GM21723 (cell line): ENCODE measurements around the gene MLANA.

Experiments used
- ATAC-seq: cut with Tn5 transposase; IDR thresholded peaks from one replicate; pipeline ENCODE4 v1.9.1; 2021; ENCODE audit warnings: mild to moderate bottlenecking, moderate library complexity; ENCODE audit not compliant: unreplicated experiment

The MLANA gene

GRCh38 chr9:5890641-5891040, at the start of gene MLANA:
MLANA (plus strand) TSS chr9:5890889; CDS start chr9:5892475, 1,586 bp downstream.
- no peak for ATAC-seq

GRCh38 chr9:5841771-5842573, 48.7 kb upstream of the MLANA start:
- no peak for ATAC-seq

- ATAC-seq = no peak
Observed at GRCh38 chr9:5842929-5843793, 47.5 kb upstream of the MLANA start.

GRCh38 chr9:5843794-5844471, 46.8 kb upstream of the MLANA start:
- no peak for ATAC-seq

- ATAC-seq = no peak
Observed at GRCh38 chr9:5845157-5845531, 45.5 kb upstream of the MLANA start.

- ATAC-seq = no peak
Observed at GRCh38 chr9:5846096-5846495, 44.6 kb upstream of the MLANA start.

GRCh38 chr9:5846501-5846921, 44.2 kb upstream of the MLANA start:
- no peak for ATAC-seq

GRCh38 chr9:5848372-5848882, 42.3 kb upstream of the MLANA start:
- ATAC-seq = no peak

GRCh38 chr9:5850724-5851122, 40.0 kb upstream of the MLANA start:
- no peak for ATAC-seq

GRCh38 chr9:5851445-5851844, 39.2 kb upstream of the MLANA start:
- peak; percentile 95 for ATAC-seq

- no peak for ATAC-seq
Observed at GRCh38 chr9:5852987-5853386, 37.7 kb upstream of the MLANA start.

- no peak for ATAC-seq
Observed at GRCh38 chr9:5853617-5854016, 37.1 kb upstream of the MLANA start.

GRCh38 chr9:5854063-5854790, 36.5 kb upstream of the MLANA start:
- ATAC-seq = no peak

GRCh38 chr9:5857928-5858327, 32.8 kb upstream of the MLANA start:
- no peak for ATAC-seq

GRCh38 chr9:5858833-5859232, 31.9 kb upstream of the MLANA start:
- no peak for ATAC-seq

- ATAC-seq = no peak
Observed at GRCh38 chr9:5863092-5863746, 27.5 kb upstream of the MLANA start.

- ATAC-seq = no peak
Observed at GRCh38 chr9:5864446-5864845, 26.2 kb upstream of the MLANA start.

GRCh38 chr9:5866272-5866671, 24.4 kb upstream of the MLANA start:
- no peak for ATAC-seq

- no peak for ATAC-seq
Observed at GRCh38 chr9:5866685-5867084, 24.0 kb upstream of the MLANA start.

- ATAC-seq = no peak
Observed at GRCh38 chr9:5868235-5868634, 22.5 kb upstream of the MLANA start.
